Endodermal cell (in vitro differentiated cells): ENCODE data around the gene COX8C. TPM values are rescaled to one million over a fixed set of nuclear protein-coding genes. Genes with fewer than 3 reads are reported as not detected.

Experiments
- DNase-seq: peaks from one replicate; pipeline ENCODE4 v3.0.0-alpha.2; 2017
- H3K27ac ChIP-seq: 2 replicates; pipeline ENCODE4 v1.5.1; 2013; ENCODE audit warnings: mild to moderate bottlenecking, low read depth, low read length, moderate library complexity
- H3K27me3 ChIP-seq: 2 replicates; pipeline ENCODE4 v1.6.1; 2013; ENCODE audit warnings: mild to moderate bottlenecking, low read length, moderate library complexity; ENCODE audit not compliant: insufficient read depth, control insufficient read depth, poor library complexity, severe bottlenecking
- H3K36me3 ChIP-seq: 2 replicates; pipeline ENCODE4 v1.7.0; 2013; ENCODE audit warnings: mild to moderate bottlenecking, low read length, moderate library complexity; ENCODE audit not compliant: control insufficient read depth, insufficient read depth
- H3K4me1 ChIP-seq: one replicate; pipeline ENCODE4 v1.7.0; 2013; ENCODE audit warnings: low read length; ENCODE audit not compliant: control insufficient read depth, insufficient read depth
- H3K4me3 ChIP-seq: 2 replicates; pipeline ENCODE4 v1.5.1; 2013; ENCODE audit warnings: mild to moderate bottlenecking, low read length, moderate library complexity
- H3K9ac ChIP-seq: 2 replicates; pipeline ENCODE4 v1.6.1; 2013; ENCODE audit warnings: mild to moderate bottlenecking, low read length, moderate library complexity; ENCODE audit not compliant: poor library complexity, severe bottlenecking; ENCODE audit errors: extremely low read depth
- H3K9me3 ChIP-seq: 2 replicates; pipeline ENCODE4 v1.6.1; 2013; ENCODE audit warnings: mild to moderate bottlenecking, low read length, moderate library complexity; ENCODE audit not compliant: control insufficient read depth
- H3K27ac Mint-ChIP-seq: 2 replicates; pipeline ENCODE4 v1.8.0; 2020; ENCODE audit warnings: mixed read lengths
- H3K27me3 Mint-ChIP-seq: 2 replicates; pipeline ENCODE4 v1.8.0; 2021; ENCODE audit warnings: mild to moderate bottlenecking, mixed read lengths; ENCODE audit not compliant: insufficient read depth
- H3K36me3 Mint-ChIP-seq: 2 replicates; pipeline ENCODE4 v1.8.0; 2020; ENCODE audit warnings: low read depth, mixed read lengths
- H3K4me1 Mint-ChIP-seq: 2 replicates; pipeline ENCODE4 v1.8.0; 2020; ENCODE audit warnings: mixed read lengths
- H3K4me3 Mint-ChIP-seq: 2 replicates; pipeline ENCODE4 v1.8.0; 2020; ENCODE audit warnings: mild to moderate bottlenecking, moderate library complexity, mixed read lengths
- H3K9me3 Mint-ChIP-seq: 2 replicates; pipeline ENCODE4 v1.8.0; 2020; ENCODE audit warnings: mild to moderate bottlenecking, mixed read lengths
- CTCF ChIP-seq: fragments of 200-600 bp; sonication (generic); conservative IDR thresholded peaks from 2 replicates; pipeline ENCODE4 v1.5.0; 2021; ENCODE audit warnings: antibody characterized with exemption, mild to moderate bottlenecking
- WGBS, 2 experiments: methylation state at CpG; one replicate each; pipeline versions ENCODE4 v1.1.5 to v1.1.7; 2013; ENCODE audit warnings: missing lambda C conversion rate in 2 of 2, mixed read lengths in 1 of 2; ENCODE audit not compliant: insufficient coverage in 1 of 2, insufficient read length in 1 of 2; 5-methylcytosine and 5-hydroxymethylcytosine counted together
- total RNA-seq, 2 donors: library from RNA; stranded (reverse); fragmentation: NEBNext Ultra II Directional in 1 of 2; extraction: Animal tissue kit (Norgen Biotek cat#: 25700) in 1 of 2; gene quantifications; 2 replicates in 1 of 2; 3 replicates in 1 of 2; pipeline ENCODE4 v1.2.1, GENCODE V29; 2021

Gene COX8C
- total RNA-seq, 2 donors from 2014 or later, result not detected

GRCh38 chr14:93343266-93343665 lies 3.7 kb upstream of the COX8C start:
- Histone ChIP-seq H3K27me3 (no peaks in the 10 kb centered on the region), H3K4me1 (no peaks in the 10 kb centered on the region), H3K9me3 (peaks cover 47% of the 10 kb centered on the region), H3K27ac (no peak overlapping the region), H3K4me3 (peak overlapping the region; percentile 32), H3K36me3 (no peaks in the 10 kb centered on the region), H3K9ac (no peak overlapping the region)
- peaks cover 57% of the 10 kb centered on the region for H3K9me3 Mint-ChIP-seq
- no peaks in the 10 kb centered on the region for H3K27me3 Mint-ChIP-seq
- H3K27ac Mint-ChIP-seq, result peak overlapping the region; percentile 11
- H3K36me3 Mint-ChIP-seq, result peaks cover 17% of the 10 kb centered on the region
- no peak overlapping the region for H3K4me3 Mint-ChIP-seq
- DNase-seq, result no peak
- H3K4me1 Mint-ChIP-seq, result peaks cover 15% of the 10 kb centered on the region
- TF ChIP-seq CTCF, result no peak
- WGBS, 2 experiments, result 82 to 100% methylated on average over 1 of the region's 1 CpG

- peaks cover 47% of the 10 kb centered on the region for H3K9me3 ChIP-seq
- DNase-seq, result no peak
- peaks cover 57% of the 10 kb centered on the region for H3K9me3 Mint-ChIP-seq
- H3K27me3 ChIP-seq, result no peaks in the 10 kb centered on the region
- peak overlapping the region; percentile 13 for H3K4me3 Mint-ChIP-seq
- peak overlapping the region; percentile 58 for H3K27ac ChIP-seq
- peaks cover 15% of the 10 kb centered on the region for H3K4me1 Mint-ChIP-seq
- H3K27ac Mint-ChIP-seq, result peak overlapping the region; percentile 11
- H3K4me1 ChIP-seq, result no peaks in the 10 kb centered on the region
- H3K36me3 ChIP-seq, result no peaks in the 10 kb centered on the region
- no peak overlapping the region for H3K9ac ChIP-seq
- WGBS, 2 experiments, result 46 to 57% methylated on average over 2 of the region's 2 CpGs
- peaks cover 17% of the 10 kb centered on the region for H3K36me3 Mint-ChIP-seq
- peak overlapping the region; percentile 32 for H3K4me3 ChIP-seq
- no peak for TF ChIP-seq CTCF
- H3K27me3 Mint-ChIP-seq, result no peaks in the 10 kb centered on the region
Measured at GRCh38 chr14:93343797-93344196, 3.2 kb upstream of the COX8C start.

GRCh38 chr14:93347850-93348249 lies 868 bp downstream of the COX8C start:
- no peak for TF ChIP-seq CTCF
- Mint-ChIP-seq H3K27me3 (no peaks in the 10 kb centered on the region), H3K27ac (no peak overlapping the region), H3K4me3 (no peak overlapping the region), H3K9me3 (peaks cover 25% of the 10 kb centered on the region), H3K4me1 (peaks cover 19% of the 10 kb centered on the region), H3K36me3 (peaks cover 1% of the 10 kb centered on the region)
- peaks cover 24% of the 10 kb centered on the region for H3K9me3 ChIP-seq
- no peak overlapping the region for H3K4me3 ChIP-seq
- H3K27me3 ChIP-seq, result no peaks in the 10 kb centered on the region
- H3K9ac ChIP-seq, result no peak overlapping the region
- H3K36me3 ChIP-seq, result no peaks in the 10 kb centered on the region
- no peaks in the 10 kb centered on the region for H3K4me1 ChIP-seq
- WGBS, 2 experiments, result 92 to 97% methylated on average over 8 of the region's 8 CpGs
- no peak overlapping the region for H3K27ac ChIP-seq
- no peak for DNase-seq
